Measurements from ENCODE around the gene DCLK2. TPM values are rescaled to one million over a fixed set of nuclear protein-coding genes. Genes with fewer than 3 reads are reported as not detected.

The DCLK2 gene
- total and polyA plus RNA-seq, 2 of the 13 experiments (the other 11 are each of a cell fraction or from before 2014, with no cell fraction given): not detected

DNA sequence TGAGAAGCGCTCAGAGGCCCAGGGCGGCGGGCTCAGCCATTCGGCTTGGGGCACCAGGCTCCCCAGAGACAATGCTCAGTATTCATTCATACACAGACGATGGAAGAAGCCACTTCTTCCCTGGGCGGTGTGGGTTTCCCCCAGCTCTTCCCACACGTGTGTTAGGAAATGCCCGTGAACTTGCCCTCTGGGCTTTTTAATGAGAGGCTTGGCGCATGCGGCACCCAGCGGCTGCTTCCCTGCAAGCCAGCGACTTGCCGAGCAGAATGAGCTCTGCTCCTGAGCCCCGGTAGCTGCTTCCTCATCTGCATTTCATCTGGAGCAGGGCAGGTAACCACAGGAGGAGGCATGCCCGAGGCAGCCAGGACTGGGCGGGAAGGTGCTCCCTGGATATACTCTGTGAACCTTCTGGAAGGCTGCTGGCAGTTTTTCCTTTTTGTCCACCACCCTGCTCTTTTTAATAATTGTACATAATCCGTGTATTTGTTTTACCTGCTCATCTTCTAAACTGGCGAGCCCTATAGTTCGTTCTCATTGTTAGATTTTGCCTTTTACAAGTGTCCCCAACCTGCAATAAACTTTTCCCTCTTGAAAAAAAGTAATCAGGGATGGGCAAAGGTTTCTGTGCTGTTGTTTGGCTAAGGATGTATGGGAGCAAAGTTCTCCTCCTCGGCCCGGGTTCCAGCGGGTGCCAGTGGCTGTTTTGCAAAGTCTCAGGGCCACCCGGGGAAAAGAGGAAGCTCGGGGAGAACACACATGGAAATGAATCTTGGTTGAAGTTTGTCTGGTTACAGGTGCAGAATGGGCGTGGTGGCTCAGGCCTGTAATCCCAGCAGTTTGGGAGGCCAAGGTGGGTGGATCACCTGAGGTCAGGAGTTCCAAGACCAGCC is 178.8 kb downstream of the DCLK2 start (continued):
- TF ChIP-seq MAFF (IDR thresholded peaks at IDR 0.05; ENCODE audit: low read depth, low read length): no peak
- TF ChIP-seq SALL1 (CRISPR knock-in tag; IDR thresholded peaks at IDR 0.05): peak; percentile 57
- TF ChIP-seq SPEN (CRISPR knock-in tag; IDR thresholded peaks at IDR 0.05; ENCODE audit: low read depth): no peak
- no peak for TF ChIP-seq ZKSCAN1 (IDR thresholded peaks at IDR 0.05; ENCODE audit: low read length)
- TF ChIP-seq, protein P1, sequence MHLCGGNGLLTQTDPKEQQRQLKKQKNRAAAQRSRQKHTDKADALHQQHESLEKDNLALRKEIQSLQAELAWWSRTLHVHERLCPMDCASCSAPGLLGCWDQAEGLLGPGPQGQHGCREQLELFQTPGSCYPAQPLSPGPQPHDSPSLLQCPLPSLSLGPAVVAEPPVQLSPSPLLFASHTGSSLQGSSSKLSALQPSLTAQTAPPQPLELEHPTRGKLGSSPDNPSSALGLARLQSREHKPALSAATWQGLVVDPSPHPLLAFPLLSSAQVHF (CRISPR knock-in tag; IDR thresholded peaks at IDR 0.05): no peak
- no peak for TF ChIP-seq NCOA1 (CRISPR knock-in tag; IDR thresholded peaks at IDR 0.05)
- TF ChIP-seq HOXA3 (CRISPR knock-in tag; IDR thresholded peaks at IDR 0.05): no peak
- TF ChIP-seq SUZ12 (IDR thresholded peaks at IDR 0.05; ENCODE audit: low read depth, low read length): no peak
- TF ChIP-seq, protein P2, sequence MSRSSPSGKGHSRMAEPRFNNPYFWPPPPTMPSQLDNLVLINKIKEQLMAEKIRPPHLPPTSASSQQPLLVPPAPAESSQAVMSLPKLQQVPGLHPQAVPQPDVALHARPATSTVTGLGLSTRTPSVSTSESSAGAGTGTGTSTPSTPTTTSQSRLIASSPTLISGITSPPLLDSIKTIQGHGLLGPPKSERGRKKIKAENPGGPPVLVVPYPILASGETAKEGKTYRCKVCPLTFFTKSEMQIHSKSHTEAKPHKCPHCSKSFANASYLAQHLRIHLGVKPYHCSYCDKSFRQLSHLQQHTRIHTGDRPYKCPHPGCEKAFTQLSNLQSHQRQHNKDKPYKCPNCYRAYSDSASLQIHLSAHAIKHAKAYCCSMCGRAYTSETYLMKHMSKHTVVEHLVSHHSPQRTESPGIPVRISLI (CRISPR knock-in tag; IDR thresholded peaks at IDR 0.05; ENCODE audit: borderline replicate concordance): peak; percentile 55; the same call in 1 of the 2 replicates
- TF ChIP-seq CEBPB (IDR thresholded peaks at IDR 0.05; ENCODE audit: borderline replicate concordance, low read depth, low read length): no peak
- no peak for TF ChIP-seq ZC3H4 (CRISPR knock-in tag; IDR thresholded peaks at IDR 0.05; ENCODE audit: borderline replicate concordance)
- TF ChIP-seq JUNB (CRISPR knock-in tag; IDR thresholded peaks at IDR 0.05; ENCODE audit: borderline replicate concordance): no peak
- no peak for TF ChIP-seq ZBTB4 (CRISPR knock-in tag; IDR thresholded peaks at IDR 0.05; ENCODE audit: borderline replicate concordance)
- no peak for TF ChIP-seq SAFB2 (CRISPR knock-in tag; IDR thresholded peaks at IDR 0.05; ENCODE audit: borderline replicate concordance, low read depth)
- peak; percentile 58 for TF ChIP-seq ZMYM4 (CRISPR knock-in tag; IDR thresholded peaks at IDR 0.05)
- no peak for TF ChIP-seq ZNF142 (CRISPR knock-in tag; IDR thresholded peaks at IDR 0.05)
- TF ChIP-seq ZNF329 (CRISPR knock-in tag; IDR thresholded peaks at IDR 0.05; ENCODE audit: low read depth): no peak
